Activated CD4-positive, alpha-beta T cell treated with anti-CD3 and anti-CD28 coated beads, Interleukin-2, Interleukin-4, amounts not matched to agents 100 ng/mL and 50 ng/mL, durations not matched to agents 16 hours and 8 hours (primary cell): ENCODE data around the gene BLOC1S3.

ENCODE experiments used
- DNase-seq: peaks from one replicate; pipeline ENCODE4 v3.0.0-alpha.2; 2020; ENCODE audit warnings: low spot score

Gene BLOC1S3

GRCh38 chr19:45161738-45162607 lies 16.6 kb upstream of the BLOC1S3 start:
- DNase-seq = no peak

- no peak for DNase-seq
Measured at GRCh38 chr19:45162608-45163143, 15.9 kb upstream of the BLOC1S3 start.

GRCh38 chr19:45163156-45163555 lies 15.4 kb upstream of the BLOC1S3 start:
- DNase-seq = no peak

- DNase-seq = no peak
Measured at GRCh38 chr19:45163751-45164460, 14.7 kb upstream of the BLOC1S3 start.

- DNase-seq = peak; percentile 62
Measured at GRCh38 chr19:45164577-45165335, 13.8 kb upstream of the BLOC1S3 start.

- no peak for DNase-seq
Measured at GRCh38 chr19:45166723-45167252, 11.8 kb upstream of the BLOC1S3 start.

GRCh38 chr19:45168767-45169351 lies 9.7 kb upstream of the BLOC1S3 start:
- DNase-seq = no peak

GRCh38 chr19:45169602-45170001 lies 9.0 kb upstream of the BLOC1S3 start:
- no peak for DNase-seq

- DNase-seq = no peak
Measured at GRCh38 chr19:45170146-45171106, 8.2 kb upstream of the BLOC1S3 start.

- DNase-seq = peak; percentile 65
Measured at GRCh38 chr19:45171211-45171623, 7.4 kb upstream of the BLOC1S3 start.

GRCh38 chr19:45172173-45172572 lies 6.4 kb upstream of the BLOC1S3 start:
- no peak for DNase-seq

GRCh38 chr19:45172611-45173208 lies 5.9 kb upstream of the BLOC1S3 start:
- no peak for DNase-seq

- DNase-seq = no peak
Measured at GRCh38 chr19:45173816-45174215, 4.8 kb upstream of the BLOC1S3 start.

- DNase-seq = no peak
Measured at GRCh38 chr19:45175515-45176345, 2.9 kb upstream of the BLOC1S3 start.

- peak; percentile 18 for DNase-seq
Measured at GRCh38 chr19:45177817-45178261, 745 bp upstream of the BLOC1S3 start, which contains the start of gene TRAPPC6A. TSS of gene TRAPPC6A (minus strand) at chr19:45178237. CDS start at chr19:45178218, 19 bp downstream.

GRCh38 chr19:45179072-45179891 lies 698 bp downstream of the BLOC1S3 start:
- DNase-seq = peak; percentile 17

- DNase-seq = no peak
Measured at GRCh38 chr19:45179892-45180370, 1.3 kb downstream of the BLOC1S3 start.

GRCh38 chr19:45180936-45181335 lies 2.4 kb downstream of the BLOC1S3 start:
- no peak for DNase-seq
